IPS-20b (cell line): ENCODE results near the gene GRAP2.
"Not testable (repeated sequence)": the region's sequence is repeated elsewhere in the genome, so short reads cannot be mapped to it uniquely, and the experiment has no call there.

Source experiments
- H3K27ac ChIP-seq: one replicate; pipeline ENCODE4 v1.5.1; 2013; ENCODE audit warnings: low read length
- H3K27me3 ChIP-seq: 2 replicates; pipeline ENCODE4 v1.6.1; 2013; ENCODE audit warnings: mild to moderate bottlenecking, low read length, inconsistent platforms; ENCODE audit not compliant: insufficient read depth
- H3K36me3 ChIP-seq: 2 replicates; pipeline ENCODE4 v1.6.1; 2013; ENCODE audit warnings: low read depth, mild to moderate bottlenecking, inconsistent platforms, low read length, moderate library complexity; ENCODE audit not compliant: insufficient read depth
- H3K4me1 ChIP-seq: 2 replicates; pipeline ENCODE4 v1.6.1; 2013; ENCODE audit warnings: mild to moderate bottlenecking, control low read depth, inconsistent platforms, low read length, moderate library complexity; ENCODE audit not compliant: insufficient read depth
- H3K4me3 ChIP-seq: 2 replicates; pipeline ENCODE4 v1.5.1; 2013; ENCODE audit warnings: mild to moderate bottlenecking, low read length, inconsistent platforms
- H3K9ac ChIP-seq: 2 replicates; pipeline ENCODE4 v1.6.1; 2013; ENCODE audit warnings: low read depth, mild to moderate bottlenecking, inconsistent platforms, low read length, moderate library complexity
- H3K9me3 ChIP-seq: 2 replicates; pipeline ENCODE4 v1.6.1; 2013; ENCODE audit warnings: mild to moderate bottlenecking, low read depth, low read length, inconsistent platforms; ENCODE audit not compliant: insufficient read depth

Gene GRAP2

GRCh38 chr22:39980596-39980995 is 79.7 kb downstream of the GRAP2 start:
- no peaks in the 10 kb centered on the region for H3K4me1 ChIP-seq
- H3K27me3 ChIP-seq, result peaks cover 16% of the 10 kb centered on the region; the same call in 1 of the 2 replicates
- no peak overlapping the region for H3K4me3 ChIP-seq
- H3K9me3 ChIP-seq, result no peaks in the 10 kb centered on the region
- no peak overlapping the region for H3K27ac ChIP-seq
- H3K36me3 ChIP-seq, result no peaks in the 10 kb centered on the region
- no peak overlapping the region for H3K9ac ChIP-seq

- H3K4me1 ChIP-seq, result no peaks in the 10 kb centered on the region
- H3K36me3 ChIP-seq, result no peaks in the 10 kb centered on the region
- peaks cover 22% of the 10 kb centered on the region; the same call in 1 of the 2 replicates for H3K27me3 ChIP-seq
- H3K9me3 ChIP-seq, result no peaks in the 10 kb centered on the region
- H3K4me3 ChIP-seq, result no peak overlapping the region
- no peak overlapping the region for H3K9ac ChIP-seq
- no peak overlapping the region for H3K27ac ChIP-seq
These were observed 82.5 kb downstream of the GRAP2 start for GRCh38 chr22:39983346-39983745.

- Histone ChIP-seq H3K9me3 (no peaks in the 10 kb centered on the region), H3K27ac (no peak overlapping the region), H3K36me3 (no peaks in the 10 kb centered on the region), H3K27me3 (peaks cover 29% of the 10 kb centered on the region), H3K9ac (no peak overlapping the region), H3K4me3 (no peak overlapping the region), H3K4me1 (no peaks in the 10 kb centered on the region)
These were observed 83.1 kb downstream of the GRAP2 start for GRCh38 chr22:39984006-39984405.

- no peaks in the 10 kb centered on the region for H3K36me3 ChIP-seq
- no peaks in the 10 kb centered on the region for H3K9me3 ChIP-seq
- no peak overlapping the region for H3K9ac ChIP-seq
- no peaks in the 10 kb centered on the region; the same call in 1 of the 2 replicates for H3K4me1 ChIP-seq
- H3K27ac ChIP-seq, result no peak overlapping the region
- H3K27me3 ChIP-seq, result peaks cover 36% of the 10 kb centered on the region
- H3K4me3 ChIP-seq, result no peak overlapping the region
These were observed 83.9 kb downstream of the GRAP2 start for GRCh38 chr22:39984746-39985145.

GRCh38 chr22:39985383-39986035 is 84.6 kb downstream of the GRAP2 start:
- H3K4me1 ChIP-seq, result no peaks in the 10 kb centered on the region; the same call in 1 of the 2 replicates
- H3K27me3 ChIP-seq, result peaks cover 39% of the 10 kb centered on the region
- no peaks in the 10 kb centered on the region for H3K9me3 ChIP-seq
- H3K36me3 ChIP-seq, result no peaks in the 10 kb centered on the region
- no peak overlapping the region for H3K27ac ChIP-seq
- no peak overlapping the region for H3K9ac ChIP-seq
- no peak overlapping the region for H3K4me3 ChIP-seq

- Histone ChIP-seq H3K36me3 (no peaks in the 10 kb centered on the region), H3K27ac (no peak overlapping the region), H3K9ac (no peak overlapping the region), H3K4me1 (no peaks in the 10 kb centered on the region; the same call in 1 of the 2 replicates), H3K4me3 (no peak overlapping the region), H3K27me3 (peaks cover 54% of the 10 kb centered on the region), H3K9me3 (no peaks in the 10 kb centered on the region)
These were observed 87.7 kb downstream of the GRAP2 start for GRCh38 chr22:39988386-39989114.

GRCh38 chr22:39989633-39990032 is 88.7 kb downstream of the GRAP2 start:
- no peak overlapping the region for H3K4me3 ChIP-seq
- peaks cover 6% of the 10 kb centered on the region; the same call in 1 of the 2 replicates for H3K4me1 ChIP-seq
- H3K27me3 ChIP-seq, result peaks cover 64% of the 10 kb centered on the region
- H3K36me3 ChIP-seq, result no peaks in the 10 kb centered on the region
- no peak overlapping the region for H3K9ac ChIP-seq
- H3K27ac ChIP-seq, result no peak overlapping the region
- H3K9me3 ChIP-seq, result no peaks in the 10 kb centered on the region

GRCh38 chr22:39990686-39991085 is 89.8 kb downstream of the GRAP2 start:
- H3K27me3 ChIP-seq, result peaks cover 66% of the 10 kb centered on the region

GRCh38 chr22:39991159-39991860 is 90.4 kb downstream of the GRAP2 start:
- Histone ChIP-seq H3K4me3 (no peak overlapping the region), H3K9me3 (no peaks in the 10 kb centered on the region), H3K27ac (no peak overlapping the region), H3K9ac (no peak overlapping the region), H3K4me1 (peaks cover 13% of the 10 kb centered on the region), H3K27me3 (peaks cover 67% of the 10 kb centered on the region), H3K36me3 (no peaks in the 10 kb centered on the region)

More at GRCh38 chr22:39990686-39991085, 89.8 kb downstream of the GRAP2 start:
- H3K36me3 ChIP-seq, result no peaks in the 10 kb centered on the region
- peaks cover 7% of the 10 kb centered on the region; the same call in 1 of the 2 replicates for H3K4me1 ChIP-seq
- H3K9me3 ChIP-seq, result no peaks in the 10 kb centered on the region
- no peak overlapping the region for H3K9ac ChIP-seq
- H3K27ac ChIP-seq, result no peak overlapping the region
- H3K4me3 ChIP-seq, result no peak overlapping the region

- Histone ChIP-seq H3K4me1 (peaks cover 23% of the 10 kb centered on the region), H3K27ac (no peak overlapping the region), H3K36me3 (no peaks in the 10 kb centered on the region), H3K9ac (no peak overlapping the region), H3K4me3 (no peak overlapping the region), H3K9me3 (no peaks in the 10 kb centered on the region), H3K27me3 (peaks cover 63% of the 10 kb centered on the region)
These were observed 91.4 kb downstream of the GRAP2 start for GRCh38 chr22:39992088-39992826.

- not testable (repeated sequence) for H3K36me3 ChIP-seq, H3K27ac ChIP-seq, H3K9me3 ChIP-seq, H3K4me3 ChIP-seq, H3K9ac ChIP-seq
- peaks cover 62% of the 10 kb centered on the region for H3K27me3 ChIP-seq
- peaks cover 29% of the 10 kb centered on the region for H3K4me1 ChIP-seq
These were observed 92.0 kb downstream of the GRAP2 start for GRCh38 chr22:39992894-39993293.
